ENCODE data around the gene NDRG4. TPM values are rescaled to one million over a fixed set of nuclear protein-coding genes. Genes with fewer than 3 reads are reported as not detected.

Gene NDRG4
- total RNA-seq, 1 donor from 2014 or later: 42.9 TPM

DNA sequence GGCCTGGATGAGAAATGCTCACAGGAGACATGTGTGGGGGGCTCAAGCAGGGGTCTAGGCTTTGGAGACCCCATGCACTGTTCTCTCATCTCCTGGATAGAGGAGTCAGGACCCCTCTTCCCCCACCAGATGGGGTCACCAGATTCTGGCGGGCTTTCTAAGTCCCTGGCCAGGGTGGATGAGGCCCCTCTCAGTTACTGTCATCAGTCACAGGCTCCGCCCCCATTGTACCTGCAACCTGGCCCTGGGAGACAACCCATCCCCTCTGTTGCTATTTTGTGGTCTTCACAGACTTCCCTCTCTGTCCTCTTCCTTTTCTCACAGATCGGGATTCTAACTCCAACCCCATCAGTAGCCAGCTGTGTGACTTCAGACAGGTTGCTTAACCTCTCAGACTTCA lies 33.5 kb upstream of the NDRG4 start:
- H3K27me3 Mint-ChIP-seq: peaks cover 72% of the 10 kb centered on the region
- H3K36me3 Mint-ChIP-seq: no peaks in the 10 kb centered on the region
- H3K4me3 Mint-ChIP-seq: no peak overlapping the region
- no peak for DNase-seq (ENCODE audit: extremely low spot score, unreplicated experiment)
- peaks cover 3% of the 10 kb centered on the region for H3K4me1 Mint-ChIP-seq (ENCODE audit: unreplicated experiment)
- no peaks in the 10 kb centered on the region for H3K9me3 Mint-ChIP-seq
- TF ChIP-seq, protein P1, sequence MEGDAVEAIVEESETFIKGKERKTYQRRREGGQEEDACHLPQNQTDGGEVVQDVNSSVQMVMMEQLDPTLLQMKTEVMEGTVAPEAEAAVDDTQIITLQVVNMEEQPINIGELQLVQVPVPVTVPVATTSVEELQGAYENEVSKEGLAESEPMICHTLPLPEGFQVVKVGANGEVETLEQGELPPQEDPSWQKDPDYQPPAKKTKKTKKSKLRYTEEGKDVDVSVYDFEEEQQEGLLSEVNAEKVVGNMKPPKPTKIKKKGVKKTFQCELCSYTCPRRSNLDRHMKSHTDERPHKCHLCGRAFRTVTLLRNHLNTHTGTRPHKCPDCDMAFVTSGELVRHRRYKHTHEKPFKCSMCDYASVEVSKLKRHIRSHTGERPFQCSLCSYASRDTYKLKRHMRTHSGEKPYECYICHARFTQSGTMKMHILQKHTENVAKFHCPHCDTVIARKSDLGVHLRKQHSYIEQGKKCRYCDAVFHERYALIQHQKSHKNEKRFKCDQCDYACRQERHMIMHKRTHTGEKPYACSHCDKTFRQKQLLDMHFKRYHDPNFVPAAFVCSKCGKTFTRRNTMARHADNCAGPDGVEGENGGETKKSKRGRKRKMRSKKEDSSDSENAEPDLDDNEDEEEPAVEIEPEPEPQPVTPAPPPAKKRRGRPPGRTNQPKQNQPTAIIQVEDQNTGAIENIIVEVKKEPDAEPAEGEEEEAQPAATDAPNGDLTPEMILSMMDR (conservative IDR thresholded peaks at IDR 0.05): no peak
- no peak overlapping the region for H3K27ac Mint-ChIP-seq

DNA sequence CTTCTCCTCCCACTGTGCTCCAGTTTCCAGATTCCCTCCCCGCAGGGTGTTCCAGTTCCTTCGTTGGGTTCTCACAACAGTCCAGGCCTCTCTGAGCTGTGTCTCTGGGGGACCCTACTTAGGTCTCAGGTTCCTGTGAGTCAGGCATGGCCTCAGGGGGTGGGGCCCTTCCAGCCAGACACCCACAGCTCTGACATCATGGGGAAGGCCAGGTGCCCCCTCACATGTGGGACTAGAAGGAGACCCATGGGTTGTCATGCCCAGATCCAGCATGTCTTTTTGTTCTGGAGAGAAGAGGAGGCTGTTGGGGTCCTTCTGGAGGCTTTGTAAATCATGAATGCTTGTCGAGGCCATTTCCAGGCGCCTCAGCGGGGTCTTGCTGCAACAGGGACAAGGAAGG lies 32.0 kb upstream of the NDRG4 start:
- H3K27ac Mint-ChIP-seq: no peak overlapping the region

DNA sequence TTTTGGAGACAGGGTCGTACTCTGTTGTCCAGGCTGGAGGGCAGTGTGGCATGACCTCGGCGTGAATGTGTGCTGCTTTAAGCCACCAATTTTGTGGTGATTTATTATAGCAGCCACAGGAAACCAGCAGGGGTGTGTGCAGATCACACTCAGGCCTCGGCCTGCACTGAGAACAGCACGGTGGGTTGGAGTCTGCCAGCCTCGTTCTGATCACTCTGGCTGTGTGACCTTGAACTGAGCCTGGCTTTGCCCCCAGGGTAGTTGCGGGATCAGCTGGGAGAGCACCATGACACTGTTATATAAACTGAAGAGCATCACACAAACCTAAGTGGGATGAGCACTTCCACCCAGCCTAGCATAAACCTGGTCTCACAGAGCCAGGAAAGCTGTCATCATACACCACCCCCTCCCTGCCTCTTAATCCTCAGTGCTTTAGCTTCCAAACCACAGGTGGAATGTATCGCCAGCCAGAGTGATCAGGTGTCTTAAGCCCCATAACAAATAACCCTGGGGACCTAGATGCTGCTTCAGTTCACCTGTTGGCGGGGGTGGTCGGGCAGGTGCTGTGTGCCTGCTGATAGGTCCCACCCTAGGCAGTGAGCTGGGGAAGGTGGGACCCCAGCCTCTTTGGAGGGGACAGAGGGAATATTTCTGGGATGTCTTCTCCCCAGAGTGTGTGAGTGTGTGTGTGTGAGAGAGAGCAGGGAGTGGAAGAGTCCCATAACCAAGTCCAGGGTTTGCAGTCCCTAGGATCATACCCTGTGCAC lies 28.6 kb upstream of the NDRG4 start:
- peaks cover 4% of the 10 kb centered on the region for H3K4me1 Mint-ChIP-seq (ENCODE audit: unreplicated experiment)
- no peak overlapping the region for H3K4me3 Mint-ChIP-seq
- H3K27me3 Mint-ChIP-seq: peaks cover 60% of the 10 kb centered on the region
- TF ChIP-seq, protein P1 (conservative IDR thresholded peaks at IDR 0.05): no peak
- H3K36me3 Mint-ChIP-seq: no peaks in the 10 kb centered on the region
- no peak for DNase-seq (ENCODE audit: extremely low spot score, unreplicated experiment)
- no peak overlapping the region for H3K27ac Mint-ChIP-seq
- H3K9me3 Mint-ChIP-seq: no peaks in the 10 kb centered on the region

More for the DNA sequence above, 32.0 kb upstream of the NDRG4 start:
- H3K27me3 Mint-ChIP-seq: peaks cover 60% of the 10 kb centered on the region
- TF ChIP-seq, protein P1 (conservative IDR thresholded peaks at IDR 0.05): no peak
- no peak for DNase-seq (ENCODE audit: extremely low spot score, unreplicated experiment)
- peaks cover 3% of the 10 kb centered on the region for H3K4me1 Mint-ChIP-seq (ENCODE audit: unreplicated experiment)
- no peaks in the 10 kb centered on the region for H3K36me3 Mint-ChIP-seq
- H3K9me3 Mint-ChIP-seq: no peaks in the 10 kb centered on the region
- no peak overlapping the region for H3K4me3 Mint-ChIP-seq

DNA sequence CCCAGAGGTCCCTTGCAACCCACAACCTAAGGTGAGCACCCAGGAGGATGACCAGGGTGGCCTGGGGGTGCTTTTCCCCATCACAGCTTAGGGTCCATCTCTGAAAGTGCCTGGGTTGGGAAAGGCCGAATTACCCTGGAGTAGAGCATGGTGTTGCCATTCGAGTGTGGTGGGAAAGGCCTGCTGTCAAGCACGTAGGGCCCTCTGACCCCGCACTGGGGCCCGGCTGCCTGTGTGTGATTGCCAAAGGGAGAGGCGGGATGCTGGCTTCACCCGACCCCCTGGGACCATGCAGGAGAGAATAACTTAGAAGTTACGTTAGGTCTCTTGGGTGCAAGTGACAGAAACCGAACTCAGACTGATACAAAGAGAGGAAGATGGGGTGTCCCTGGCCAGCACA lies 27.7 kb upstream of the NDRG4 start:
- H3K4me3 Mint-ChIP-seq: no peak overlapping the region
- peaks cover 51% of the 10 kb centered on the region for H3K27me3 Mint-ChIP-seq
- no peaks in the 10 kb centered on the region for H3K9me3 Mint-ChIP-seq
- peaks cover 4% of the 10 kb centered on the region for H3K4me1 Mint-ChIP-seq (ENCODE audit: unreplicated experiment)
- no peak overlapping the region for H3K27ac Mint-ChIP-seq
- H3K36me3 Mint-ChIP-seq: no peaks in the 10 kb centered on the region
- no peak for DNase-seq (ENCODE audit: extremely low spot score, unreplicated experiment)
- TF ChIP-seq, protein P1 (conservative IDR thresholded peaks at IDR 0.05): no peak

DNA sequence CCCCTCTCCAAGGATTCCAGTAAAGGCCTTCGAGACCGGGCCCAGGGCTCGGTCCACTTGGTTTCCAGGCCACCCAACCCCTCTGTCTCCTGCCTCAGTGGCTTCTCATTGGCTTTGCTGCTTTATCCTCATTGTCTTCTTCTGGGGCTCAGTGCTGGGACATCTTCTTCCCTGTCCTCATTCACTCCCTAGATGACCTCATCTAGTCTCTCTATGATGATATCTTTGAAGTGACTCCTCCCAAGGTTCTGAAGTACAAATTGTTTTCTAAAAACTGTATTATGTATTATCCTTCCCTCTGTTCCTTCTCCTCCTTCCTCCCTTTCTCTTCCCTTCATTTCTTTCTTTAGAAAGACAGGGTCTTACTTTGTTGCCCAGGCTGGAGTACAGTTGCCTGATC lies 27.1 kb upstream of the NDRG4 start:
- H3K9me3 Mint-ChIP-seq: no peaks in the 10 kb centered on the region
- peaks cover 4% of the 10 kb centered on the region for H3K4me1 Mint-ChIP-seq (ENCODE audit: unreplicated experiment)

More for the DNA sequence above, 27.1 kb upstream of the NDRG4 start:
- TF ChIP-seq, protein P1 (conservative IDR thresholded peaks at IDR 0.05): no peak
- no peak overlapping the region for H3K4me3 Mint-ChIP-seq
- H3K36me3 Mint-ChIP-seq: no peaks in the 10 kb centered on the region
- DNase-seq (ENCODE audit: extremely low spot score, unreplicated experiment): no peak
- no peak overlapping the region for H3K27ac Mint-ChIP-seq
- H3K27me3 Mint-ChIP-seq: peaks cover 50% of the 10 kb centered on the region

Data from type B pancreatic cell (in vitro differentiated cells).